GM13977 (cell line): ENCODE measurements around the gene GALT.

Experiments
- DNase-seq: peaks from one replicate; pipeline ENCODE4 v3.0.0; 2012; ENCODE audit warnings: low spot score
- in situ Hi-C: fragments of 300-500 bp; cut with MboI; formaldehyde crosslinking; loops from one replicate; pipeline ENCODE4 v1.12.0; 2022; ENCODE audit warnings: low sequenced_read_pairs, low pct_unique_long_range_greater_than_20kb, mixed read lengths, inconsistent platforms; ENCODE audit not compliant: unreplicated experiment
- TF ChIP-seq, protein P1 (sequence below): IDR thresholded peaks from 2 replicates; pipeline ENCODE4 v1.5.1; 2012; ENCODE audit warnings: mild to moderate bottlenecking, control low read depth; ENCODE audit not compliant: insufficient read depth; ENCODE audit errors: extremely low read depth, missing control alignments

Gene GALT

DNA sequence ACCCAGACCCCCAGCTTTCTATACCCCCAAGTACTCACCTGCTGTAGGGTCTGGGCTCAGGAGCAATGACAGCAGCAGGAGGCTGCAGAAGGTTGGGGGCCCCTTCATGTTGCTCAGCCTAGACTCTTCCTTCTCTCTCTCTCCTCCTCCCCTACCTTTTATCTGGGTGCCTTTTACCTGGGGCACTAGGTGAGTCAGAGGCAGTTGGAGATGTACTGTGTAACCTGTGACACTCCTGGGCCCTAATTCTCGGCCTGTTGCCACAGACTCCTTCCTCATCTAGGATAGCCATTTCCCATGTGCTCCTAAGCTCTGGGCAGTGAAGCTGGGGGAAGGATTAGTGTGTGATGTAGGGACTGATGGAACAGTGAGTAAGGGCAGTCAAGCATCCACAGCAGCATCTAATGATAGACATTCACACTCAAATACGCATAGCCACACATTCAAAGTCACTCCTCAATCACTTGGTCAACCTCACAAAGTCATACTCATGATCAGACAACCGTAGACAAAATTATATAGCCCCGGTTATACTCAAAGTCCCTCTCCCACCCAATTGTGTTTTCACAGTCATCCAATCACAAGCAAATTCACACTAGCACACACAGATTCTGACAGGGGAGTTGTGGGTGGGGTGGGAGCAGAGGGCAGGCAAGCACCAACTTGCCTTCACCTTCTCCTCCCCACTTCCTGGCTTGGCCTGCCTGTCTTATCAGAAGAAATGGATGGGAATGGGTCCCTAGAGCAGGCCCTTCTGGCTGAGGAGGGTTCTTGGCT lies 16.2 kb downstream of the GALT start, which contains the start of gene CCL27:
Gene CCL27 (minus strand): TSS at position 132 of the 777 bp plus-strand sequence. CDS start 24 bp downstream, at position 108.
- TF ChIP-seq, protein P1, sequence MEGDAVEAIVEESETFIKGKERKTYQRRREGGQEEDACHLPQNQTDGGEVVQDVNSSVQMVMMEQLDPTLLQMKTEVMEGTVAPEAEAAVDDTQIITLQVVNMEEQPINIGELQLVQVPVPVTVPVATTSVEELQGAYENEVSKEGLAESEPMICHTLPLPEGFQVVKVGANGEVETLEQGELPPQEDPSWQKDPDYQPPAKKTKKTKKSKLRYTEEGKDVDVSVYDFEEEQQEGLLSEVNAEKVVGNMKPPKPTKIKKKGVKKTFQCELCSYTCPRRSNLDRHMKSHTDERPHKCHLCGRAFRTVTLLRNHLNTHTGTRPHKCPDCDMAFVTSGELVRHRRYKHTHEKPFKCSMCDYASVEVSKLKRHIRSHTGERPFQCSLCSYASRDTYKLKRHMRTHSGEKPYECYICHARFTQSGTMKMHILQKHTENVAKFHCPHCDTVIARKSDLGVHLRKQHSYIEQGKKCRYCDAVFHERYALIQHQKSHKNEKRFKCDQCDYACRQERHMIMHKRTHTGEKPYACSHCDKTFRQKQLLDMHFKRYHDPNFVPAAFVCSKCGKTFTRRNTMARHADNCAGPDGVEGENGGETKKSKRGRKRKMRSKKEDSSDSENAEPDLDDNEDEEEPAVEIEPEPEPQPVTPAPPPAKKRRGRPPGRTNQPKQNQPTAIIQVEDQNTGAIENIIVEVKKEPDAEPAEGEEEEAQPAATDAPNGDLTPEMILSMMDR, result no peak
- in situ Hi-C loops, result no loop called here
- DNase-seq, result no peak

DNA sequence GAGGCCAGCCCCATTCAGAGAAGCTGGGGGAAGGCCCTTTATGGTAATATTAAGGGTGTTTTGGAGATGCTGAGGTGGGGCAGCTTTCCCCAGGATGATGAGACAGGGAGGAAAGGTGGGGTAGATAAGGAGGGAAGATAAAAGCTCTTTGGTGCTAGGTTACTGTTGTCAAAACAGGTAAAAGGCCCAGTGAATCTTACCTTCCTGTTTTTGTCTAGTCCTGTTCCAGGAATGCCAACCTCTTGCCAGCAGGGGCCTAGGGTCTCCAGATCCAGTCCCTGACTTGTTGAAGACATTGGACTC lies 16.8 kb downstream of the GALT start:
- DNase-seq, result no peak
- in situ Hi-C loops, result no loop called here
- TF ChIP-seq, protein P1, result no peak

DNA sequence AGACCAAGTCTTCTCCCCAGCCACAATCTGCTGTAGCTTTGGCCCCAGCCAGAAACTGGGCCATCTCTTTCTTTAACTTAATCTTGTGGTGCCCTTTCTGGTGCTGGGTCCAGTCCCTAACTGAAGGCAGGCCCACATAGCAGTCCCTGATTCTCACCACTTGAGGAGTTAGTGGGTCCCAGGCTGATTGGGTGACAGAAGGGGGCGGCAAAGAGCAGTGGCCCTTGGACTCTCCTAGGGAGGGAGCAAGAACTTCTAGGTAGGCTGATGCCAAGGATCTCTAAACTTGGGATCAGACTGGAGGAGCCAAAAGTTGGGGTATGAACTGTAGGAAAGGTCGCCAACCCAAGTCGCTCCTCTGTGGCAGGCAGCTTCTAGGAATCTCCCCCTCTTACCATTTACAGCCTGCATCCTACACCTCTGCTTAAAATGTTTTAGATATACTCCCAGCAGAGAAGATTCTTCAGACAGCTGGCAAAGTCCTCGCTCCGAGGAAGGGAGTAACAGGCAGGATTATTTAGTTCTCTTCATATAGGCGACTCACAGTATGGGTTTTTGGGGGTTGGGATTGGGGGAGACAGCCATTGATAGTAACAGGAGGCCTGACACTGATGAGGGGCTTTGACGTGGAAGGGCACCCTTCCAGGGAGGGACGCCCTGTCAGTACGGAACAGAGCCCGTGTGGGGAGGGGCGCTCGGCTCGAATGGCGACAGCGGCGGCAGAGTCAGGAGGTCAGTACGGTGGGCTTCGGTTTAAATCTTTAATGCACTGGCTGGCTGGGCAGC lies 18.0 kb downstream of the GALT start:
- in situ Hi-C loops, result no loop called here
- peak; percentile 73 for DNase-seq
- TF ChIP-seq, protein P1, result peak; percentile 78

DNA sequence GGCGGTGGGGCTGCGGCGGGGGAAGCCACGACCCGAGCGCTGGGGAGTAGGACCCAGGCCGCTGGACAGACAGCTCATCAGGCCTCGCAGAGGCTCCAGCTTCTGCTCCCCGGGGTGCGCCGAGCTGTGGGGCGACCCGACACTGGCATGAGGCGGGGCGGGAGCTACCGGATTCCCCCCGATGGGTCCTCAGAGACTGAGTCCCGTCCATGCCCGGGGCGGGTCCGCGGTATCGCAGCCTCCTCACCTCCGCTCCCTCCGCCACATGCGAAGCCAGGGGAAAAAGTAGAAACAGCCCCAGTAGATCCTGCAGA lies 18.5 kb downstream of the GALT start:
- in situ Hi-C loops, result no loop called here
- TF ChIP-seq, protein P1, result no peak
- DNase-seq, result no peak

DNA sequence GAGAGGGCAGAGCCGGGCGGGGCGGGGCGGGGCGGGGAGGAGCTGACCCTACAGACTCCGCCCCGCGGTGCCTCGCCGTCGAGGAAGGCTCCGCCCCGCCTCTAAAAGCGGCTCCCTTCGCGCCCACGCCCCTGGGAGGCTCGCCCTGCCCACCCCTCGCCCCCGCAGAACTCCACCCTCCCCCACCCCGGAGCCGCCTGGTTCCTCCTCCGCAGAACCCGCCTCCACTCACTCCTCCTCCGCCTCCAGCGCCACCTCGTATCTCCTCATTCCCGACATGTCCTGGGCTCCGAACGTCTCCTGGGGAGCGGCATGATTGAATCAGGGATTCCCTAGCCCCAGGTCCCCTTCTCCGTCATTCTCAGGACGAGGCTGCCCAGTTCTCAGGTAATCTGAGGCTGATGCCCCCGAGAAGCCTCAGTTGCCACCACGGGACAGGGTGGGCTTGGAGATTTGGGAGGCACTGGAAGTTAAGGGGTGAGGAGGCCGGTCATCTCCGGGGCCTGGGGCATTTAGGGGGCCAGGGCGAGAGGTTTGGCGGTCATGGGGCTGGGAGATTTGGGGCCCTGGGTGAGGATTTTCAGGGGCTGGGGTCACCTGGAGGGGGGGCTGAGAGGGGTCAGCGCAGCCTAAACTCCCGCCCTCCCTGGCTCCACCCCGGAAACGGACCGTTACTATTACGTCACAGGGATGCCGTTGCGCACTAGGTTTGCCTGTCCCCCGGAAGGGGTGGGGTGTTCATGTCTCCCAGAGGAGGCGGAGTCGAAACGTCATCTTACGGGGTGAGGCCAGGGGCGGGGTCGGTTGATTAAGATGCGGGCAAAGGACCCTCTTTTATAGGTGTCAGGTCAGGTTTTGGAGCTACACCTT lies 19.1 kb downstream of the GALT start:
- in situ Hi-C loops, result no loop called here
- DNase-seq, result peak; percentile 92

More for the DNA sequence above, 19.1 kb downstream of the GALT start:
- TF ChIP-seq, protein P1, result no peak
